Tongue (tissue), 2 donors: ENCODE results near the gene CYP26B1. TPM values are rescaled to one million over a fixed set of nuclear protein-coding genes. Genes with fewer than 3 reads are reported as not detected.

Source experiments
- DNase-seq: peaks from one replicate; pipeline ENCODE4 v3.0.0-alpha.2; 2015
- total RNA-seq: library from RNA; depleted of rRNA; stranded (reverse); fragments of >200 nt; gene quantifications from one replicate; pipeline ENCODE4 v1.2.3, GENCODE V29; 2014

The CYP26B1 gene
- total RNA-seq, 1 donor from 2014 or later, result 13.8 TPM

DNA sequence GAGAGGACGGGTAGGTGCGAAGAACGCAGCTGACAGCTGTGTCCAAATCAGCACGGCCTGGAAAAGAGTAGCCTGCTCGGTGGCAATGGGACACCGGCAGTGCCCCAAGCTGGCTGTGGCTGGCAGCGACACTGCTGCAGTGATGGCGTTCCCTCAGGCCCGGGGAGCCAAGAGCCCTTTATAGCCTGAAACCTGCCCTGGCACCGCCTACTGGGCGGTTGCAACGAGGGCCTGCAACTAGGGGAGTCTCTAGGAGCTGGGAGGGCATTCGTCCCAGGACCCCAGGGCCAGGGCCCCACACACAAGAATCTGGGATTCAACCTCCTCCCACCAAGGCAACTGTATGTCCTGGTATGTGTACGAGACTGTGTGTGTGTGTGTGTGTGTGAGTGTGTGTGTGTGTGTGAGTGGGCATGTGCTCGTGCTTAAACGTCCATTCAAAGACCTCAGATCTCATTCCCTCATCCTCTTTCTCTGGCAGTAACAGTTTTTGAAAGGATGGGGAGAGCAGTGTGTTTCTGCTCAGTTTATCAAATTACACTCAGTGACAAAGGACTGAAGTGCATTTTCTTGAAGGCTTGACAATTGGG, 6.8 kb upstream of the CYP26B1 start:
- DNase-seq, result no peak

DNA sequence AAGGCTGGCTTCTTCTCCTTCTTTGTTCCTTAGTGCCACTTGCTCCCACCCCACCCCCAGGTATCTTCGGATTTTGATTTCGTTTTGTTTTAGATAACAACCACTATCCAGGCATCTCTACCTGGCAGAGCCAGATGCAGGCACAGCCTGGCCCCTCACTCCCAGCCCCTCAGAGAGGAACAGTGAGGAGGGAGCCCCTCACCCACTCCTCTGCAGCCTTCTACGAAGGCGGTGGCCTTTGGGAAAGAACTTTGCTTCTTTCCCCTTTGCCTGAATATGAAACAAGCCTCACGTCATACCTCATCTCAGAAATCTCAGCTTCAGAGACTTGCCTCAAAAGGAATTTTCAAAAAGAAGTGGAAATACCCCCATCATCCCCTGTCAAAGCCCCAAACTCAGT, 6.3 kb upstream of the CYP26B1 start:
- no peak for DNase-seq

DNA sequence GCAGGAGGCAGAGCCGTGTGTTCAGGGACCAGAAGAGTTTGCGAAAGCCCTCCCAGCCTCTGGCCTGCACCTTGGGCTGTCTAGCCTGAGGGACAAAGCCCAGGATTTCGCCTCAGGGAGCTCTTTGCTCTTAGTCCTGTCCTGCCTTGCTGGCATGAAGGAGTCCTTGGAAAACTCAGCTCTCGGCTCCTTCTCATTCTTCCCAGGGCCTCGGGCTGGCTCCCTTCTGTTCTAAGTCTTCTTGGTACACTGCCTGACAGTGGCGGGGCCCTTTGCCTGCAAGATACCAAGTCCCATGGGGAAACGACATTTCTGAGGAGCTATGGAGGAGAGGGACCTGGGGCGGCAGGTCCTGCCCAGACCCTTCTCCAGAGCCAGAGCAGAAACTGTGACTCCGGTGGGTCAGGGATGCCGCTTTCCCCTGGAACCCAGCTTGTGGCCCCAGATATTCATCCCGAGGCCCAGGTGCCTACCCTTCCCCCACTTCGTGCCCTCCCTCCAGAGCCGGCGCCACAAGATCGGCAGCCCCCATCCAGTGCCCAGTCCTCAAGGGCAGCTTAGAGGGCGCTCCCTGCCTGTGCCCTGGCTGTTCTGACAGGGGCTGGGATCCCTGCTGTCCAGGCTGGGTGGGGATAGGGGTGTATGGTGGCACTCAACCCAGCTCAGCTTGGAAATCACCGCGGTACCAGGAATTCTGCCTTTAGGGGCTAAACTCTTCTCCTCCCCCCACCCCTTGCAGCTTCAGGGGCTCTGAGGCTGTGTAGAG, 5.5 kb upstream of the CYP26B1 start:
- DNase-seq, result no peak

DNA sequence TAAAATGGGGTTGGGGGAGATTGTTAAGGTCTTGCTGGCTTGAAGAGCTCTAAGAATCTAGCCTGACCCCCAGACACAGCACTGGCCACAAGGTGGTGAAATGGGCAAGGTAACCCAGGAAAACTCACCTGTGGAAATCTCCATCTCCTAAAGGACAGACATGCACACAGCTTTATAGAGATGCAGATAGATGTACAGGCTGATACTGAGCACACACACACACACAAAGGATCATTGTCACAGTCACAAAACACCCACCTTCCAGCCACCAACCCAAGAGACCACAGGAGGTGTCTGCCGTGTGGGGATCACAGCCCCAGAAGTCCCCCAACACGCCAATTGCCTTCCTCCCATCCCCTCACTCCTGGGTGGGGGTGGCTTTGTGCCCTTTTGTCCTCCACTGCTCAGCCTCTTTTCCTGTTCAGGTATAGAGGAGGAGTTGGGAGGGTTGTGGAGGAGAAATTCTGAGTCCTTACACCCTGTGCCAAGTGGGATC, 3.2 kb upstream of the CYP26B1 start:
- no peak for DNase-seq

DNA sequence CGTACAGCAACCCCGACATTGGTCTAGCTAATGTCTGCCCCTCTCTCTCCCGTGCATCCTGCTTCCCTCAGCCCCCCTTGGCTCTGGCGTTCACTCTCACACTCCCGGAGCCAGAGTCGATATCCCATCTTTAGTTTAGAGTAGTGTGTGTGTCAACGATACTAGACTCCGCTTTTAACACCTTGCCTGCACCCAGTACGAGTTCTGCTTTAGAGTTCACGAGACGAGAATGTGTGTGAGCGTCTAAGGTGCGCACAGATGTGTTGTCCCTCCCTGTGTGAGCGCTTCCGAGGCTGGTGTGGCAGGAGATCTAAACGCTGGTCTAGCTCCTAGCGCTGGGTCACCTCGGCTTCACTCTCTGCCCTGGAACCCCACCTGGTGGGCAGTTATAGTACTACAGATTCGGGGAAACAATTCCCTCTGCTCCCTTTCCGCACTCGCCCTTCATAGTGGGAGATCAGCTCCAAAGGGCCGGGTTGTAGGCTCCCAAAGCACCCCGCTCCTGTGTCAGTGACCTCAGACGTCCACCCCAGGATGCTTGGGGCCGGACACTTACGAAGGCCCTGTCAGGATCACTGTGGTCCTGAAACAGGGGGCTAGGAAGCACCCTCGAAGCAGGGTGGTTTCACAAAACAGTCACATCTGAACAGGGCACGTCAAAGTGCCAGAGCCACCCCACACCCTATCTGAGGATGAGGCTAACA, 2.6 kb upstream of the CYP26B1 start:
- DNase-seq, result peak; percentile 94

DNA sequence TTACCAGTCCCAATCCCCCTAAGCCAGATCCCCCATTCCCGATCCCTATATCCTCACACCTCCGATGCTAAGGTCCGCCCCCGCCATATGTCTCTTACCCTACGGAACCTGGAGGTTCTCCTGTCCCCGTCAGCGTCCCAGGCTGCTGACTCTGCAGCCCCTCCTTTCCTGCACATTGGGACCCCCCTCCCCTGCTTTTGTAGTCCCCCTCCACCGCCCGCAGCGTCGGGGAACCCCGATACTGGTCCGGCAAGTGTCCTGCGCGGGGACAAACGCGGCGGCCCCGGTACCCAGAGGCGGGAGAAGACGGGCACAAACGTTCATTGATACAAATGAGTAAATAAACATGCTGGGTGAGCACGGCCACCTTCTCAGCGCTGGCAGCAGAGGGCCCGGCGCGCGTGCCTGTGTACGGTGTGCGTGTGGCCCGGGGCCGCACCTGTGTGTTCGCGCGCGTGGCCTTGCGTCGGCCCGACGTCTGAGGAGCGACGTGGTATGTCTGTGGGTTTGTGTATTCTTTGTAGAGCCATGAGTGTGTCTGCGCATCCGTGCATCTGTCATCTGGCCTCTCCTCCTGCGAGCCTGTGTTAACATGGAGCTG, 2.0 kb upstream of the CYP26B1 start:
- DNase-seq, result no peak

DNA sequence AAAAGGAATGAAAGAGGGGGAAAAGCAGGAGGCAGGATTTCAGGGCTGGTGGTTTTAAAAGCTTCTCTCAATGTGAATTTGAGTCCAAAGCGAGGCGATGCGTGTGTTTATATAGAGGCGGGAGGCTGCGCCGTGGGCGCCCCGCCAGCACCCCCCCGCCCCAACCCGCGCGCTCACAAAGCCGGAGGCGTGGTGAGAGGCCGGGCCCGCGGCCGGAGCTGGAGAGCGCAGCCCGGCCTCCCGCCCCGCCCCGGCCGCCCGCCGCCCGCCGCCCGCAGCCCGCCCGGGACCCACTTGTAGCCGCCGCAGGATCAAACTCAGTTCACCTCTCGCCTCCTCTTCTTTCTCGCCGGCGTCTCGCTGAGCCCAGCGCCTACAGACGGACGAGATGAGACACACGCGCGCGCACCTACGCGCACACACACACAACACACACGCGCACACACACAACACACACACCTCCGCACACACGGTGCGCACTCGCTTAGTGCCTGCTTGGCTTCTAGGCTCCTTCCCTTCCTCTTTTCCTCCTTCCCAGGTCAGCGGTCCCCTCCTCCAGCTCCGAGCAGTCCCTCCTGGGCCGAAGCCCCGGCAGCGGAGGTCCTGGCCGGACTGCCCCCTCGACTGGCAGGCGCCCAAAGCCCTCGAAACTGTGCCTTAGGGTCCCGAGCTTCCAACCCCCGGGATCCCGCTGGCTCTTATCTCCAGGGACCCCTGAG, 1.3 kb upstream of the CYP26B1 start:
- peak; percentile 67 for DNase-seq

DNA sequence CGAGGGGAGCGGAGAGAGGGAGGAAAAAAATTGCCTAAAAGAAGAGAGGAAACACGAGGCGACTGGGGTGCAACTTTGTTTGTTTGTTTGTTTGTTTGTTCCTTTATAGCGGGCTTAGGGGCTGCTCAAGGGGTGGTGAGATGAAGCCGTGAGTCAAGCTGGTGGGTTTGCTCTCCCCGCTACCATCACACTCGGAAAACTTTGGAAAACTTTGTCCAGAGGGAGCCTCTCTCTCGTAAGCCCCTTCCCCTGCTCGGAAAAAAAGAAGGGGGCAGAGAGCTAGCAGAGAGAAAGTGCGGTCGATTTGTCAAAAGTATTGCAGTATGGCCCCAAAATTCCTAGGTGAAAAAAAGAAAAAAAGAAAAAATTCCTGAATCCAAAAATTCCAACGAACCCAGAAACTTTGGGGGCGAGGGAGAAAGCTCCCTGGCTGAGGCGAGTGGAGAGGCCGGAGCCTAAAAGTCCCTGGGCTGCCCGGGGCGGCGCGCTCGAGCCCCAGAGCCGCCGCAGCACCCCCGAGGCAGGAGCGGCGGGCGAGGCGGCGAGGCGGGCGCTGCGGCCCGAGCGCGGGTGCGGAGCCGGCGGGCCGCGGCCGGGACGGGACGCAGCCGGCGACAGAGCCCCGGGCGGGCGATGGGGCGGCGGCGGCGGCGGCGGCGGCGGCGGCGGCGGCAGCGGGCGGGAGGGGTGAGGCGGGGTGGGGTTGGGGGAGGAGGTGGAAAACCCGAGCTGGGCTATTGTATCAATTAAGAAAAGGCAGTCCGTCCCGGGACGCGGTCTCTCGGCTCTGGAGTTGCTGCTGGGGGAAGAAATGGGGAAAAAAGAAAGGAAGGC, 558 bp upstream of the CYP26B1 start:
- DNase-seq, result no peak

DNA sequence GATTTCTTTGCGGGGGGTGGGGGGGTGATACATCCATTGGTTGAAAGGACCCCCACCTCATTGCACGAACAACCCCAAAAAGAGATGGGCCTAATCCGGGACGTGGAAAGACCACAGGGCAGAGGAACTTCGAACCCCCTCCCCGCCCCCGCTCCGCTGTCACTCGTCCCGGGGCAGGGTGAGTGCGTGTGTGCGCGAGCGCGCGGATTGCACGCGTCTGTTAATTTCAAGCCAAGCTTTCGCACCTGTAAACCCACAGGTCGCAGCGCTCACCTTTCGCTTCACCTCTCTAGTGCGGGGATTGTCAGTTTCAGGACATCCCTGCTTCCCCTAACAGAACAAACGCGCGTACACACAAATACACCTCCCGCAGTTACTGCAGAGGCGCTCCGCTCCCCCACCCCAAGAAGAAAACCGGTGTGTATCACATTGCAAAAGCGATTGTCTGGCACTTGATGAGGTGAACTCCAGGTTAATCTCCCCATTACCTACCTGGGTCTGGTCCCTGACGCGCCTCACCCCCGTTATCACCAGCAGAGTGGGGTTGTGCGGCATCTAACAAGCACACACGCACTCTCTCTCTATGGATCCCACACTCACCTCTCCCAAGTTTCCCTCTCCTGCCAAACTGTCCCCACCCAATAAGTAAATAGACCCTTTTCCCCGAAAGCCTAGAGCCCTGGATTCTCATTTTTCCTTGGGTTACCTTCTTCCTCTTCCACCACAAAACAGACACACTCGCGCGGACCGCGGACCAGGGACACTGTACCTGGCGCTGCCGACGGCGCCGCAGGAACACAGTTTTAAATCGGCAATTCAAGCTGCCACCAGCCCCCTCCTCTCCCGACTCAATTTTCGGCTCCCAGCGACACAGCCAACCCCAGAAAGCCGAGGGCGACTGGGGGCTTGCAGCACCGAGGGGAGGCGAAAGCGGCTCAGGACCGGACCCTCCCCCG, 1.0 kb downstream of the CYP26B1 start:
- DNase-seq, result no peak

DNA sequence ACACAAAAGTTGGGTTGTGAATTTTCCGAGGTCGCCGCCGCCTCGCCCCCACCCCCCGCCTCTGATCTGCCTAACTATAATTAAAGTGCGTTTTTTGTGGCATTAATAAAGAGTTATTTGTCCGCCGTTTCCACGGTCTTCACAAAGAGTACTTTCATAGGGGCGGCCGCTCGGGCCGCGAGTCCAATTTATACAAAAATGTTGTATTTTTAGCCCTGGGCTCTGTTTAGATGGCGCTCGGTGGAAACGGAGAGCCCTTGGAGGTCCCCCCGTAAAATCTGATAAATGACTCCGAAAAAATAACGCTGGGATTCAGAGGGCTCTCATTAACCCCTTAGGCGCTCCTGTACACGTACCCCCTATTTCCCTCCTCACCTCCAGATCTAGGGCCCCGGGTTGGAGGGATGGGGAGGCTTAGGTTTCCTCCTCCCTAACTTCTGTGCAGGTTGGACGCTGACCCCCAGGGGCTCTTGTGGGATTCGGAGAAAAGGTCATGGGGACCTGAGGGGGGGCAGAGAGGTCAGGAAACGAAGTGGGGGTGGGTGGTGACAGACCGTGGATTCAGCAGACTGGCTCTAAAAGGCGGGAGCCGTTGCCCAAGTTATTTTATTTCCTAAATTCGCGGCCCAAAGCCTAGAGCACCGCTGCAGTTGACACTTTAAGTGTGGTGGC, 1.9 kb downstream of the CYP26B1 start:
- no peak for DNase-seq

DNA sequence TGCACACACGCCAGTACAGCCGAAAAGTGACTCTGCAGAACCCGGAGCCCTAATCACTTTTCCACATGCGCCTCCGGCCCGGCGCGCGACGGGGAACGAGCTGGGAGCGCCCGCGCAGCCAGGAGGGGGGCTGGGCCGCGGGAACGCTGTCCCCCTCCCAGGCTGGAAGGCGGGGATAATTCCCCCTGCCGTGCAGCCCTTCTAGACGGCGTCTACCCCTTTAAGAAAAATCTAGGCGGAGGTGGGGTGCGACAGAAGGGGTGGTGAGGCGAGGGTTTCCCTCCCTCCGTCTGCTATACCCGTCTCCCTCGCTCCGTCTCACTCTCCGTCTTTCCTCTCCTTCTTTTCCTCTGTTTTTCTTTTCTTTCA, 2.4 kb downstream of the CYP26B1 start:
- peak; percentile 71 for DNase-seq

DNA sequence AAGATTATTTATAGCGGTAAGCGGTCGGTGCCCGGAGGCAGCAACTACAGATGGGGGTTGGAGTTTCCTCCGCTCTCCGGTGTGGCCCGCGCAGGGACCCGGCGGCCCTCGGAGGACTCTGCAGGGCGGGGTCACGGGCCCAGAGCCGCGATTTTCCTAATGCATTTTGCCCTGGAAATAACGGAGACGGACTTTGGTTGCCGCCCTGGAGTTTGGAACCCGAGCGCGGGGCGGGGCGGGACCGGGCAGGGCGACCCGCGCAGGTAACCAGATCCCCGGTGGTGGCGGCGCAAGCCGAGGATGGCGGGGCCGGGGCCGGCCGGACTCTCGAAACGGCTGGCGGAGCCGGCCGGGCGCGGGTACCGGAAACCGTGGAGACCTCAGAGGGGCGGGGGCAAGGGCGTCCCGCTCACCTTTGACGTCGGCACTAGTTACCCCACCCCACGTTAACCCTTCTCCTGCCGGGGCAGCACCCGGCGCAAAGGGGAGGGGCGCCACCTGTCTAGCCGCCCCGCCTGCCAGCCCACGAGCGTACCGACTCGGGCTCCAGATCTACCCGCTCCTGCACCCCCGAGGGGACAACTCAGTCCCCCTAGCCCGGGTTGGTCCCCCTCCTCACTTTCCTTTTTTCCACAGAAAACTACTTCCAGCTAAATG, 2.9 kb downstream of the CYP26B1 start:
- peak; percentile 66 for DNase-seq

DNA sequence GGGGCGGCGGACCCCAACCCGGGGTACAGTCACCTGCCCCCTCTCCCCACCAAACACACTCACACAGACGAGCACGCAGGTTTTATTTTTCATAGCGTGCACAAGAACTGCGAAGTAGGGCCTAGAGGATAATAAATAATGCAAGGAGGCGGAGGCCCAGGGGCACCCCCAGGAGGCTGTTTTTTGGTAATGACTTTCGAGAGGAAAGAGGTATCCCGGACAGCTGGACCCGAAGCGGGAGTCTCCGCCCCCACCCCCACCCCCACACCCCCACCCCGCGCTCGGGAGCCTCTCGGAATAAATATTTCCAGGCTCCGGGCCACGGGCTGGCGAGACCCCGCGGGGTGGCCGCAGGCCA, 3.4 kb downstream of the CYP26B1 start:
- DNase-seq, result peak; percentile 66

DNA sequence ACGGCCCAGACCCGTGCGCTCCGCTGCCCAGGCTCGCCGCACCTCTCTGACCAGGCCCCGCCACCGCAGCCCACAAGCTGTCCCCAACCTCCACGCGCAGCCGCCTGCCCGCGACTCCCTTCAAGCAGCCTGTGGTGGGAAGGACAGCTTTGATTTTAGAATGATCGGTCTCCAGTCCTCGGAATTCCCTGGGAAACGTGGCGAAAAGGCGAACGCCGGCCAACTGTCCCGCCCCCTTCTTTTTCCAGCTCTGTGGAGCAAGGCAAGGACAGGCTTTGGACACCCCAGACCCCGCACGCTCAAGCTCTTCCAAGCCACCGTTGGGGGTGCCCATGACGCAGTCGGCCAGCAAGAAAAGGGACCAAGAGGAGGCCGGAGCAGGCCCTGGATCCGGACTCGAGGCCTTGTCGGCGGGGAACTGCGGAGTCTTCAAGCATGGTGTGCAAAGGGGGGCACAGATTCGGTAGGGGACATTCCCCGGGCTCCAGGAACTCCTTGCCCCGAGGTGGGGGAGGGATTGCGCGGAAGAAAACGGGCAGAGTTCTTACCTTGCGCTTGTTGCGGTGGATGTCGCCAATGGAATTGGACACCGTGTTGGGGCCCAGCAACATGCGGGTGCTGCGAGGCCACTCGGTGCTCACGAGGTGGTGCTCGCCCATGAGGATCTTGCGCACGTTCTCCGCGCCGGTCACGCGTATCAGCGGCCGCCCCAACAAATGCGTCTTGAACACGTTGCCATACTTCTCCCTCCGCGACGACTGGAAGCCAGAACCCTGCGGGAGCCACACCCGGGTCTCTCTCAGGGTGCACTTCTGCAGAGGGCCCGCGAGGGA, 4.0 kb downstream of the CYP26B1 start:
- peak; percentile 42 for DNase-seq

DNA sequence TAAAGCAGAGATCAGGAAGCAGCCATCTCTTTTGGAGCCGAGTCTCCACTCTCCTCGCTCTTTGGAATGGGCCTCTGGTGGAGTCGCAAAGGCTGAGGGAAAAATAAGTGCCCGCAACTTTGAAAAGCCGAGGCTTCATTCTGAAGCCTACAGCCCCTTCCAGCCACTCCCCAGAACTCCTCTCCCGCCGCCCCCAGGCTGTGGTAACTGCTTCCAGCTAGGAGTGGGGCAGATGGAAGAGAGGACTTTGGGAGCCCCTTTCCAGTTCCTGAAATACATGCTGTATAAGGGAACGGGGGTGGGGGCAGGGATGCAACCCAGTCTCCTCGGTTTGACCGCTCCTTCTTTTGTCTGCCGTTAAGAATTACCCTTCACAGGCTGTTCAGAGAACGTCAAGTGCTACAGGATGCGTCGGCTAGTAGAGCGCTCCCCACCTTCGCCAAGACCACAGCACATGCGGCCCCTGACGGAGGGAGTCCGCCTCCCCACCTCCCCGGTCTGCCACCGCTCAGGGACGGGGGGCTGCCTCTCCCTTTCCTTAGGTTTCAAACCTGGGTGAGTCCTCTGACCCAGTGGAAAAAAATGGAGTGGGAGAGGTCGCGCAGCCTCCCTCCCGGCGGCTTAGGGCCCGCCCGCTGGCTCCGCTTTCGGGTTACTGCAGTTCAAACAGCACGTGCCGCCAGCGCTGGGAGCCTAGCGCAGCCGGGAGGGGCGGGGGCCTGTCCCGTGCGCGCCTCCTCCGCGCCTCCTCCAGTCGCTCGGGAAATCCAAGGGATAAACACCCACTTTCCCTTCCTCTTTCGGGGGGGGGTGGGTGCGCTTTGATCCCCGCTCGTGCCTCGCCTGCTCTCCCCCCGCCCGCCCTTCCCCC, 4.9 kb downstream of the CYP26B1 start:
- DNase-seq, result peak; percentile 87

DNA sequence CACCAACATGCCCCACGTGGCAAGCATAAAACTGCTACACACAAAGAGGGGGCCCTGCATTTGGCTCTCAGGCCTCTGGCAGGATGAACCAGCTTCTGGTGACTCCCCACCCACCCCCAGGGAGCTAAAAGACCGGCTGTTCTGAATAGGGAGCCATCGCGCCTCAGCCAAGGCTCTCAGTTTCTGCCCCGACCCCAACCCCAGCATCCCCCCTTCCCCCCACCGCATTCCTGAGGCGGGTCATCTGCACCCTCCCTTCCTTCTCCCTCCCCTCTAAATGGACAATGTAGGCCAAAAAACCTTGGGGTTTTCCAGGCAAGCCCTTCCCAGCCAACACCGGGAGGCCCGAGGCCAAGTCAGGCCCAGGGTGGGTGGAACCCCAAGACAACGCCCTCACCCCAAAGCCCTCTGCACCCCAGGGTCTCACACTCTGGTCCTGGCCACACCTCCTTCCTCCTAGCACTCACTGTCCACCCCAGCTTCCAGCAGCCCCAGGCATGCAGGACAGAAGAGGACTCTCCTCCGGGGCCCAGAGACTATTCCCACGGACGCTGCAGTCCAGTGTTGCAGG, 5.7 kb downstream of the CYP26B1 start:
- DNase-seq, result no peak
